HepG2 (cell line): ENCODE results near the gene THADA. TPM values are rescaled to one million over a fixed set of nuclear protein-coding genes. Genes with fewer than 3 reads are reported as not detected.

Source experiments
- BHLHE40 ChIP-seq: IDR thresholded peaks from 2 replicates; pipeline ENCODE4 v1.6.1; 2011; ENCODE audit warnings: low read length, improper control_type of control experiment
- HNRNPLL ChIP-seq: fragments of 200-400 bp; formaldehyde crosslinking; IDR thresholded peaks from 2 replicates; pipeline ENCODE4 v1.6.1; 2017; ENCODE audit warnings: mild to moderate bottlenecking, low read depth, low read length; ENCODE audit not compliant: poor library complexity, severe bottlenecking
- KLF9 ChIP-seq: IDR thresholded peaks from 2 replicates; pipeline ENCODE4 v1.6.1; 2016; ENCODE audit warnings: low read depth
- LCORL ChIP-seq, 2 experiments: fragments of 450-650 bp in 1 of 2; sonication (generic) in 1 of 2; formaldehyde crosslinking in 1 of 2; IDR thresholded peaks; 2 replicates each; pipeline versions ENCODE4 v1.5.0 to v1.6.1; 2017 to 2020; ENCODE audit warnings: antibody characterized with exemption in 1 of 2, missing genetic modification reagents in 1 of 2
- NR2F1 ChIP-seq, 2 experiments: fragments of 450-650 bp in 1 of 2; formaldehyde crosslinking in 1 of 2; IDR thresholded peaks; 2 replicates each; pipeline versions ENCODE4 v1.5.0 to v1.6.1; 2016 to 2020; ENCODE audit warnings: mild to moderate bottlenecking in 1 of 2, missing compliant biosample characterization in 1 of 2, missing genetic modification reagents in 1 of 2, moderate library complexity in 1 of 2
- PRDM4 ChIP-seq: sonication (generic); formaldehyde crosslinking; IDR thresholded peaks from 2 replicates; pipeline ENCODE4 v1.9.0; 2021; ENCODE audit warnings: missing genetic modification reagents, borderline replicate concordance
- SNAPC2 ChIP-seq: sonication (generic); formaldehyde crosslinking; IDR thresholded peaks from 2 replicates; pipeline ENCODE4 v1.8.1; 2022; ENCODE audit warnings: mild to moderate bottlenecking, missing genetic modification reagents
- SRF ChIP-seq: IDR thresholded peaks from 2 replicates; pipeline ENCODE4 v1.6.1; 2011; ENCODE audit warnings: mild to moderate bottlenecking, low read depth, low read length, moderate library complexity
- ZBTB14 ChIP-seq: sonication (generic); formaldehyde crosslinking; IDR thresholded peaks from 2 replicates; pipeline ENCODE4 v1.4.0; 2020; ENCODE audit warnings: missing genetic modification reagents
- ZNF138 ChIP-seq: sonication (generic); formaldehyde crosslinking; IDR thresholded peaks from 2 replicates; pipeline ENCODE4 v1.5.0; 2020; ENCODE audit warnings: mild to moderate bottlenecking, low read depth, missing genetic modification reagents
- ZNF17 ChIP-seq: sonication (generic); formaldehyde crosslinking; IDR thresholded peaks from 2 replicates; pipeline ENCODE4 v1.5.0; 2020; ENCODE audit warnings: mild to moderate bottlenecking, missing genetic modification reagents
- ZNF282 ChIP-seq: fragments of 450-650 bp; IDR thresholded peaks from 2 replicates; pipeline ENCODE4 v1.6.1; 2018; ENCODE audit not compliant: partially characterized antibody
- ZNF484 ChIP-seq: sonication (generic); formaldehyde crosslinking; IDR thresholded peaks from 2 replicates; pipeline ENCODE4 v1.5.1; 2020; ENCODE audit warnings: mild to moderate bottlenecking, low read depth, missing genetic modification reagents, borderline replicate concordance
- ZNF567 ChIP-seq: sonication (generic); formaldehyde crosslinking; IDR thresholded peaks from 2 replicates; pipeline ENCODE4 v1.8.1; 2023; ENCODE audit warnings: mild to moderate bottlenecking, missing genetic modification reagents, borderline replicate concordance
- ZNF619 ChIP-seq: sonication (generic); formaldehyde crosslinking; IDR thresholded peaks from 2 replicates; pipeline ENCODE4 v1.4.0; 2020; ENCODE audit warnings: mild to moderate bottlenecking, missing genetic modification reagents
- ZNF788 ChIP-seq: sonication (generic); formaldehyde crosslinking; IDR thresholded peaks from 2 replicates; pipeline ENCODE4 v1.5.0; 2020; ENCODE audit warnings: mild to moderate bottlenecking, missing genetic modification reagents, borderline replicate concordance
- polyA plus RNA-seq, 8 experiments: library from polyadenylated mRNA; depleted of rRNA in 3 of 8; stranded (reverse) in 7 of 8; unstranded in 1 of 8; fragments of >200 nt; fragmentation: Illumina TruSeq in 4 of 8; extraction: Trizol in 4 of 8; gene quantifications; 2 replicates each; pipeline versions ENCODE4 v1.2.1 to v1.2.3, GENCODE V29; 2011 to 2016; ENCODE audit warnings: low read depth in 4 of 8, missing spikeins in 1 of 8, mixed read lengths in 1 of 8; ENCODE audit not compliant: insufficient read depth in 1 of 8
- total RNA-seq, 5 experiments: library from RNA; depleted of rRNA; stranded (reverse); fragments of >200 nt; fragmentation: Illumina TruSeq; extraction: Trizol; gene quantifications; 2 replicates each; pipeline ENCODE4 v1.2.3, GENCODE V29; 2016; ENCODE audit warnings: low read depth in 1 of 5
- TF ChIP-seq, protein P1 (sequence below): sonication (generic); formaldehyde crosslinking; IDR thresholded peaks from 2 replicates; pipeline ENCODE4 v1.4.0; 2020; ENCODE audit warnings: missing genetic modification reagents
- TF ChIP-seq, protein P2 (sequence below): sonication (generic); formaldehyde crosslinking; IDR thresholded peaks from 2 replicates; pipeline ENCODE4 v1.5.1; 2020; ENCODE audit warnings: missing genetic modification reagents, mild to moderate bottlenecking, borderline replicate concordance
- TF ChIP-seq, protein P3 (sequence below): sonication (generic); formaldehyde crosslinking; IDR thresholded peaks from 2 replicates; pipeline ENCODE4 v1.4.0; 2020; ENCODE audit warnings: missing genetic modification reagents, borderline replicate concordance
- TF ChIP-seq, protein P4 (sequence below): sonication (generic); formaldehyde crosslinking; IDR thresholded peaks from 2 replicates; pipeline ENCODE4 v1.5.0; 2020; ENCODE audit warnings: missing genetic modification reagents
- TF ChIP-seq, protein P5 (sequence below): sonication (generic); formaldehyde crosslinking; IDR thresholded peaks from 2 replicates; pipeline ENCODE4 v1.5.0; 2020; ENCODE audit warnings: missing genetic modification reagents, mild to moderate bottlenecking, borderline replicate concordance

Gene THADA
- total and polyA plus RNA-seq, 2 of the 13 experiments (the other 11 are each of a cell fraction or from before 2014, with no cell fraction given), result 12.7 to 21.7 TPM

DNA sequence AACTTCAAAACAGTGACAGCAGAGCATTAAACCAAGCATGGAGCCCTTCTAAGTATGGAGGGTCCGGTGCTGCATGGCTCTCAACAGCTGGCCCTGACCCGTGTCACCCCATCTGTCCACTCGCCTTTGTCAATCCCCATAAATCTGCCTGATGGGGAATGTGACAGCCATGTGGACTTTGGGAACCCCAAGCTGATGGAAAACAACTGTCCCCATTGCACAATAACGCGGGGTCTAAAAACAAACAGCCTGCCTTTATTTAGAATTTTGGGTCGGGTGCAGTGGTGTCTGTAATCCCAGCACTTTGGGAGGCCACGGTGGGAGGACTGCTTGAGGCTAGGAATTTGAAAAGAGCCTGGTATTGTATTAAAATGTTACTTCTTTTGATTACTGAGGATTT lies 17.1 kb upstream of the THADA start (continued):
- TF ChIP-seq ZNF282 (no peak), ZNF619 (CRISPR knock-in tag) (no peak), BHLHE40 (no peak), PRDM4 (CRISPR knock-in tag) (no peak), LCORL (IDR thresholded peaks at IDR 0.05) (no peak), LCORL (CRISPR knock-in tag; IDR thresholded peaks at IDR 0.05) (peak; percentile 74; the same call in 1 of the 2 replicates), NR2F1 (CRISPR knock-in tag; IDR thresholded peaks at IDR 0.05) (no peak), ZNF138 (CRISPR knock-in tag) (no peak), ZNF567 (CRISPR knock-in tag) (no peak), ZNF484 (CRISPR knock-in tag) (no peak), ZBTB14 (CRISPR knock-in tag) (no peak), KLF9 (CRISPR knock-in tag) (no peak), HNRNPLL (no peak), ZNF788 (CRISPR knock-in tag) (0 out of 2 replicates have a peak, but pooled peaks have one; percentile 6), SNAPC2 (CRISPR knock-in tag) (no peak), SRF (no peak), ZNF17 (CRISPR knock-in tag) (no peak)
- TF ChIP-seq, protein P1, sequence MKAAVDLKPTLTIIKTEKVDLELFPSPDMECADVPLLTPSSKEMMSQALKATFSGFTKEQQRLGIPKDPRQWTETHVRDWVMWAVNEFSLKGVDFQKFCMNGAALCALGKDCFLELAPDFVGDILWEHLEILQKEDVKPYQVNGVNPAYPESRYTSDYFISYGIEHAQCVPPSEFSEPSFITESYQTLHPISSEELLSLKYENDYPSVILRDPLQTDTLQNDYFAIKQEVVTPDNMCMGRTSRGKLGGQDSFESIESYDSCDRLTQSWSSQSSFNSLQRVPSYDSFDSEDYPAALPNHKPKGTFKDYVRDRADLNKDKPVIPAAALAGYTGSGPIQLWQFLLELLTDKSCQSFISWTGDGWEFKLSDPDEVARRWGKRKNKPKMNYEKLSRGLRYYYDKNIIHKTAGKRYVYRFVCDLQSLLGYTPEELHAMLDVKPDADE (CRISPR knock-in tag), result no peak
- TF ChIP-seq, protein P2, sequence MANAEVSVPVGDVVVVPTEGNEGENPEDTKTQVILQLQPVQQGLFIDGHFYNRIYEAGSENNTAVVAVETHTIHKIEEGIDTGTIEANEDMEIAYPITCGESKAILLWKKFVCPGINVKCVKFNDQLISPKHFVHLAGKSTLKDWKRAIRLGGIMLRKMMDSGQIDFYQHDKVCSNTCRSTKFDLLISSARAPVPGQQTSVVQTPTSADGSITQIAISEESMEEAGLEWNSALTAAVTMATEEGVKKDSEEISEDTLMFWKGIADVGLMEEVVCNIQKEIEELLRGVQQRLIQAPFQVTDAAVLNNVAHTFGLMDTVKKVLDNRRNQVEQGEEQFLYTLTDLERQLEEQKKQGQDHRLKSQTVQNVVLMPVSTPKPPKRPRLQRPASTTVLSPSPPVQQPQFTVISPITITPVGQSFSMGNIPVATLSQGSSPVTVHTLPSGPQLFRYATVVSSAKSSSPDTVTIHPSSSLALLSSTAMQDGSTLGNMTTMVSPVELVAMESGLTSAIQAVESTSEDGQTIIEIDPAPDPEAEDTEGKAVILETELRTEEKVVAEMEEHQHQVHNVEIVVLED (CRISPR knock-in tag), result no peak
- TF ChIP-seq, protein P3, sequence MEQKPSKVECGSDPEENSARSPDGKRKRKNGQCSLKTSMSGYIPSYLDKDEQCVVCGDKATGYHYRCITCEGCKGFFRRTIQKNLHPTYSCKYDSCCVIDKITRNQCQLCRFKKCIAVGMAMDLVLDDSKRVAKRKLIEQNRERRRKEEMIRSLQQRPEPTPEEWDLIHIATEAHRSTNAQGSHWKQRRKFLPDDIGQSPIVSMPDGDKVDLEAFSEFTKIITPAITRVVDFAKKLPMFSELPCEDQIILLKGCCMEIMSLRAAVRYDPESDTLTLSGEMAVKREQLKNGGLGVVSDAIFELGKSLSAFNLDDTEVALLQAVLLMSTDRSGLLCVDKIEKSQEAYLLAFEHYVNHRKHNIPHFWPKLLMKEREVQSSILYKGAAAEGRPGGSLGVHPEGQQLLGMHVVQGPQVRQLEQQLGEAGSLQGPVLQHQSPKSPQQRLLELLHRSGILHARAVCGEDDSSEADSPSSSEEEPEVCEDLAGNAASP (CRISPR knock-in tag), result no peak
- TF ChIP-seq, protein P4, sequence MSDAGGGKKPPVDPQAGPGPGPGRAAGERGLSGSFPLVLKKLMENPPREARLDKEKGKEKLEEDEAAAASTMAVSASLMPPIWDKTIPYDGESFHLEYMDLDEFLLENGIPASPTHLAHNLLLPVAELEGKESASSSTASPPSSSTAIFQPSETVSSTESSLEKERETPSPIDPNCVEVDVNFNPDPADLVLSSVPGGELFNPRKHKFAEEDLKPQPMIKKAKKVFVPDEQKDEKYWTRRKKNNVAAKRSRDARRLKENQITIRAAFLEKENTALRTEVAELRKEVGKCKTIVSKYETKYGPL (CRISPR knock-in tag), result no peak
- TF ChIP-seq, protein P5, sequence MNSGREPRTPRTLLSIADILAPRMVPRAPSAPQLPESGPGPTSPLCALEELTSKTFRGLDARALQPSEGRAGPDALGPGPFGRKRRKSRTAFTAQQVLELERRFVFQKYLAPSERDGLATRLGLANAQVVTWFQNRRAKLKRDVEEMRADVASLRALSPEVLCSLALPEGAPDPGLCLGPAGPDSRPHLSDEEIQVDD, result no peak
